ENCODE measurements around the gene SIT1.

- TF ChIP-seq RFX5 (IDR thresholded peaks at IDR 0.05) (no peak), CTCF (IDR thresholded peaks at IDR 0.05) (no peak), RAD21 (conservative IDR thresholded peaks at IDR 0.05 in 1 of 2, IDR thresholded peaks at IDR 0.05 in 1 of 2) (0 out of 5 replicates have a peak, but pooled peaks of 1 of the 2 experiments have one; percentile 4), MAZ (IDR thresholded peaks at IDR 0.05; ENCODE audit: borderline replicate concordance, low read depth, low read length) (no peak), CEBPB (IDR thresholded peaks at IDR 0.05) (no peak), JUN (IDR thresholded peaks at IDR 0.05) (no peak), USF2 (IDR thresholded peaks at IDR 0.05) (no peak), SREBF2 (IDR thresholded peaks at IDR 0.05) (no peak), EHMT2 (IDR thresholded peaks at IDR 0.05; ENCODE audit: low read depth) (no peak), EP300 (IDR thresholded peaks at IDR 0.05) (no peak), BHLHE40 (IDR thresholded peaks at IDR 0.05; ENCODE audit: low read depth, low read length) (no peak), POLR2A (IDR thresholded peaks at IDR 0.05; ENCODE audit: low read length) (no peak)
Observed at GRCh38 chr9:35665471-35665818, 14.7 kb upstream of the SIT1 start.
